H1 (cell line): ENCODE results near the gene TIMP3.

Experiments used
- CHD7 ChIP-seq: fragments of 300-600 bp; sonication (generic); IDR thresholded peaks from 2 replicates; pipeline ENCODE4 v1.7.1; 2012; ENCODE audit warnings: low read length, moderate library complexity, mild to moderate bottlenecking, inconsistent platforms; ENCODE audit not compliant: insufficient replicate concordance
- CREB1 ChIP-seq: IDR thresholded peaks from 2 replicates; pipeline ENCODE4 v1.6.1; 2012; ENCODE audit warnings: inconsistent platforms
- CTCF ChIP-seq, 3 experiments: IDR thresholded peaks; 1 replicate in 2 of 3; 2 replicates in 1 of 3; pipeline versions ENCODE4 v1.5.1 to v1.6.1; 2011; ENCODE audit warnings: low read length in 3 of 3, mild to moderate bottlenecking in 3 of 3, inconsistent platforms in 2 of 3, low read depth in 1 of 3, moderate library complexity in 1 of 3; ENCODE audit not compliant: insufficient read depth in 1 of 3; ENCODE audit errors: control extremely low read depth in 1 of 3
- NRF1 ChIP-seq: IDR thresholded peaks from 2 replicates; pipeline ENCODE4 v1.6.1; 2011; ENCODE audit warnings: mild to moderate bottlenecking, low read depth, low read length, improper control_type of control experiment
- POLR2A ChIP-seq, 2 experiments: IDR thresholded peaks; 1 replicate in 1 of 2; 2 replicates in 1 of 2; pipeline ENCODE4 v1.6.1; 2011; ENCODE audit warnings: low read depth in 2 of 2, low read length in 2 of 2, mild to moderate bottlenecking in 2 of 2; ENCODE audit errors: control extremely low read depth in 1 of 2
- SUZ12 ChIP-seq: fragments of 200-600 bp; sonication (generic); IDR thresholded peaks from 2 replicates; pipeline ENCODE4 v1.6.1; 2012; ENCODE audit warnings: mild to moderate bottlenecking, inconsistent platforms, low read length, moderate library complexity, mixed read lengths
- USF2 ChIP-seq: IDR thresholded peaks from 2 replicates; pipeline ENCODE4 v1.6.1; 2011; ENCODE audit warnings: low read length, improper control_type of control experiment
- ZNF274 ChIP-seq: IDR thresholded peaks from 2 replicates; pipeline ENCODE4 v1.7.0; 2012; ENCODE audit warnings: low read length, borderline replicate concordance; ENCODE audit errors: extremely low read depth

- TF ChIP-seq CTCF (IDR thresholded peaks at IDR 0.05; ENCODE audit: control extremely low read depth in 1 of 3, insufficient read depth in 1 of 3, low read depth in 1 of 3, low read length in 3 of 3), result no peak
- no peak for TF ChIP-seq NRF1
- TF ChIP-seq USF2, result no peak
- no peak for TF ChIP-seq CHD7
- TF ChIP-seq CREB1, result no peak
- TF ChIP-seq ZNF274, result no peak
- no peak for TF ChIP-seq SUZ12
- TF ChIP-seq POLR2A (IDR thresholded peaks at IDR 0.05; ENCODE audit: control extremely low read depth in 1 of 2, low read depth in 2 of 2, low read length in 2 of 2), result no peak
Observed at GRCh38 chr22:32832174-32832573, 30.7 kb downstream of the TIMP3 start.
